ENCODE measurements around the gene NFIL3.
"Not testable (repeated sequence)": the region's sequence is repeated elsewhere in the genome, so short reads cannot be mapped to it uniquely, and the experiment has no call there.

The NFIL3 gene

DNA sequence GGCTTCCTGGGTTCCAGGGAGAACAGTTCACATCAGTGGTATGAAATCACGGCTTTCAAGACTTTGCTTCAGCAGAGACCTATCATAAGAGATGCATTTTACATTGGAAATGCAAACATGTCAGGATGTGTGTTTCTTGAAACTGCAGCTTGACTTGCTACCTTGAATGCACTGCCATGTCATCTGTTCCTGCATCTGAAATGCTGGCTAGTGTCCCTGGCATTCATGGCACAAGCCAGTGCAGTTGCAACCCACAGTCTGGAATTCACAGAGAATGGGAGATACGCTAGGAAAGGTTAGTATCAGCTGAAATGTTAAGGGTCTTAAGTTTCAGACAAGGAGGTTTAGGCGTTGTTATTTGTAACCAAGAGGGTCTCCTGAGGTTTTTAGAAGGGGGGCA is 24.7 kb downstream of the NFIL3 start:
- DNase-seq (ENCODE audit: low read depth in 3 of 3, low spot score in 1 of 3) = no peak

DNA sequence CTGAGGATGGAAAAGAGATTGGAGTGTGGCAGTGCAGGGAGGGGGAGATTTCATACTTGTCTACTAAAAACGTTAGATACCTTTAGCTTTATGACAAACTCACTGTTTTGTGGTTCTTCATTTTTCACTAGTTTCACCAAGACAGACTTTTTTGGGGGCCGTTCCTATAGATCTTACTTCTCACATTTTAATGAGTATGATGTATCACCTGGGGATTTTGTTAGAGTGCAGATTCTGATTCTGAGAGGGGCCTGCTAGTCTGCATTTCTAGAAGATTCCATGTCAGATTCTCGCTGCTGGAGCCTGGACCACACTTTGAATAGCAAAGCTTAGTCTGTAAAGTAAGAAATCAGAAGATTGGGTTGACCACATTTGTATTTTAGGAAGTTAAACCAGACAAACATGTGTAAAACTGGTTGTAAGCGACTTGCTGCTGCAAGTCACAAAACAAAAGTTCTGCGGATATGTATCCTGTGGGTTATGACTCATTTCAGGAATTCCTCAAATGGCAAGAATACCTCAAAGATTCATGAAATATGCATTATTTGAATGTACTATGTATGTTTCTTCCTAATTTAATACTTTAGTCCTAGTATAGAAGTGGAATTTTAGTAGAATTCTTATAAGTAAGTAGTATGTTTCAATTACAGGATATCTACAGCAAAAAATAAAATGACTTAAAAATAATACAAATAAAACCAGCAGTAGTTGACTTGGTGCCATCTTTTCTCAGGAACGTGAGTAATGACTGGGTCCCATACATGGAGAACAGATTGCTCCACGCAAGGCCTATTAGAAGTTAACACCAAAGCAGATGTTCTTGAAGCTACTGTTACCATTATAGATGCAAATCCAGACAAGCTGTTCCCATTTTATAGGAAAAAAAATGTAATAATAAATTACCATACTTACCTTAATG is 27.8 kb downstream of the NFIL3 start:
- no peak for DNase-seq (ENCODE audit: low read depth in 3 of 3, low spot score in 1 of 3)

DNA sequence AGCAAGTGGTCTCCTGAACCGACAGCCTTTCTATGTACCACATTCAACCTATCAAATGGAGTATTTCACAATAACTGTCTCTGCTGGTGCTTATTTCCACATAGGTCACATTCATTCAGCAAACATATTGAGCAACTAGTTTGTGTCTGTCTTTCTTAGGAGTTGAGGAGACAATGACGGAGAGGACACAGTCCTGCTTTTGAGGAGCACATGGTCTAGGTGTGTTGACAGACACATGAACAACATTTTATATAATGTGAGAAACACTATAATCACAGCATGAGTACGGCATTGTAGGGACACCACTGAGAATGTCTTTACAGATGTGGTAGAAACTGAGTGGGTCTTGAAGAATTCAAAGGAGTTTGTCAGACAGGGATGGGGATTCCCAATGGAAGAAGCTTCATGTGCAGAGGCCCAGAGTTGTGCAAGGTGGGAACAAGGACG is 28.5 kb downstream of the NFIL3 start:
- DNase-seq (ENCODE audit: low read depth in 3 of 3, low spot score in 1 of 3) = no peak

DNA sequence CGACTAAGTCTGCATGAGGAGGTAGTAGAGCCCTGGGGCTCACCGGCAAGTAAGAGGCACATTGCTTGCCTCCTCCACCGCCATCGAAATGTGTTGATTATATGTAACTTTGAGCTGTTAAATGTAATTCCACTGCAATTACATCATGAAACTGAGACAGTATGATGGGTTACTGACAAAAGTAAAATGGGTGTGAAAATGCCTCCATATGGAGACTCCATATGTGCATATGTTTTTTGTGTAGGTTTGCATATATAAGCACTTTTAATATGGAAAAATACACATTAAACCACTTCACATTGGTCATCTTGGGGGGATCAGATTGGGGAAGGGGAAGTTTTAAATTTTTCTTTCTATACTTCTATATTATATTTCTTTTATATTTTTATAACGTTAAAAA is 29.8 kb downstream of the NFIL3 start:
- no peak for DNase-seq (ENCODE audit: low read depth in 3 of 3, low spot score in 1 of 3)

DNA sequence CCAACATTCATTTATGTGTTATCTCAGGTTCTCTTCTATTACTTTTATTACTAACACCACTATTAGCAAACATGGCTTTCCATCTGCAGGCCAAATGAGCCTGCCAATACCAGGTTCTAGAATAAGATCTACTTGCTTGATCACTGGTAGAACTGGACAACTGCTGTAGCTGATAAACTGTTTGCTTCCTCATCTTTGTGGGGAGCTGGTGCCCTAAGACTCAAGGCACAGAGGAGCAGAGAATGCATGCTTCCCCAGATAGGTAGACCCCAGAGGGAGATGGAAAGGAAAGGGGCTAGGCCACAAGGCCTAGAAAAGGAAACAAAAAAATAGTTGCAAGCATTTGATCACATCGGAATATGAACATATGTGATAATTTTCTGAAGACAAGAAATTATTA is 31.2 kb downstream of the NFIL3 start:
- DNase-seq (ENCODE audit: low read depth in 3 of 3, low spot score in 1 of 3) = no peak

DNA sequence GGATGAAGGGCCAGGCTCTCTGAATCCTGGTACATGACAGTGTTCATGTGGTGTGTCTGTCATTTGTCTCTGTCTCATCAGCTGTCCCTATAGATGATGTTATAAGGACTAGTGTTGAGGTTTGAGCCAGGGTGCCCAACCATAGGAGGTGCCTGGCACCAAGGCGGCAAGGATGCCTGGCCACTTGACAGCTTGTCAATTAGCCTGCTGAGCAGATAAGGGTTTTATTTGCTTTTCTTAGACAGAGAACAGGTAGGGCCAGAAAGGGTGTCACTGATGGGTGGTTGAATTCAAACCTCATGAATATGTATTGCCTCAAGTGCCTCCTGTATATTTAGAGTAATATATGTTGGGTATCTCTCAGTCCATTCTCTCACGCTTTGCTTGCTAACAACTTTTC is 31.8 kb downstream of the NFIL3 start:
- no peak for DNase-seq (ENCODE audit: low read depth in 3 of 3, low spot score in 1 of 3)

DNA sequence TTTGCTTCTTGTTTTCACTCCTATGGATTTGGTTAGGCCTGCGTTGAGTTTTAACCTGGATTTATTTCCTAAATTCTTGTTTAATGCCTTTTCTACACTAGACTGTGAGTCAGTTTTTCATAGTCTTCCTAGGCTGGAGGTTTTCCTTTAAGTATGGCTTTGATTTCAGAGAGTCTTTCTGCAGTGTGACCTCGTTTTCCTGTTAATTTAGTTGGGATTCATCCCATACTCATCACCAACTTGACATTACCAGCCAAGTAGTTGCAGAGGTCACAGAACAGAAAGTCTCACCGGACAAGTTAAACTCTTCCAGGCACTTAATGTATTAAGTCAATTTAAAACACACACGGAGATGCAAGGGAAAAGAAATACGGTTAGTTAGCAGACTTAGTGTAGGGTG is 32.2 kb downstream of the NFIL3 start:
- DNase-seq (ENCODE audit: low read depth in 3 of 3, low spot score in 1 of 3) = no peak

DNA sequence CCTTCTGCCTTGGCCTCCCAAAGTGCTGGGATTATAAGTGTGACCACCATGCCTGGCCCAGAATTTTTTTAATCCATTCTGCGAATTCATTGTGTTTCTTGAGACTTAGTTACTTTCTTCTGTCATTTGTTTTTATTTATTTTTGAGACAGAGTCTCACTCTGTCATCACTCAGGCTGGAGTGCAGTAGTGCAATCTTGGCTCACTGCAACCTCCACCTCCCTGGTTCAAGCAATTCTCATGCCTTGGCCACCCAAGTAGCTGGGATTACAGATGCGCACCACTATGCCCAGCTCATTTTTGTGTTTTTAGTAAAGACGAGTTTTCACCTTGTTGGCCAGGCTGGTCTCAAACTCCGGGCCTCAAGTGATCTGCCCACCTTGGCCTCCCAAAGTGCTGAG is 33.9 kb downstream of the NFIL3 start:
- not testable (repeated sequence) for DNase-seq (ENCODE audit: low read depth in 3 of 3, low spot score in 1 of 3)

DNA sequence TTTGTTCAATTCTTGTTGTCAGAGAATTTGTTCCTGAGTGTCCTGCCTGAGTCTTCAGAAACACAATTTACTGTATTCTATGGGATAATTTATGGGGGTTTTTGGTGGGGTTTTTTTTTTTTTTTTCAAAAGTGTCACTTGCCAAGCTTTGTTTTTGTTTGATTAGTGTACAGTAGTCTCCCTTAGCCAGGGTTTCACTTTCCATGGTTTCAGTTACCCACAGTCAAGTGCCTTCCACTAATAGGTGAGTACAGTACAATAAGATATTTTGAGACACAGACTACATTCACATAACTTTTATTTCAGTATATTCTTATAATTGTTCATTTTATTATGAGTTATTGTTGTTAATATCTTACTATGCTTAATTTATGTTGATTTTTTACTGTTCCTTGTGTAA is 36.9 kb downstream of the NFIL3 start:
- no peak for DNase-seq (ENCODE audit: low read depth in 3 of 3, low spot score in 1 of 3)

DNA sequence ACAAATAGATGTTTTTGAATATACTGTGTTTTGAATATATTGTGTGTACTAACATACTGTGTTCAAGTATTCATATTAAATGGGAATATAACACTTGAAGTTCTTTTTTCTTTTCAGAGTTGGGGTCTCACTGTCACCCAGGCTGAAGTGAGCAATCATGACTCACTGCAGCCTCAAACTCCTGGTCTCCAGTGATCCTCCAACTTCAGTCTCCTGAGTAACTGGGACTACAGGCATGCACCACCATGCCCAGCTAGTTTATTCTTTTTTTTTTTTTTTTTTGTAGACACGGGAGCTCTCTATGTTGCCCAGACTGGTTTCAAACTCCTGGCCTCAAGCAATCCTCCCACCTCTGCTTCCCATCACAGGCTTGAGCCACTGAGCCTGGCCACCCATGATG is 38.7 kb downstream of the NFIL3 start:
- no peak for DNase-seq (ENCODE audit: low read depth in 3 of 3, low spot score in 1 of 3)

DNA sequence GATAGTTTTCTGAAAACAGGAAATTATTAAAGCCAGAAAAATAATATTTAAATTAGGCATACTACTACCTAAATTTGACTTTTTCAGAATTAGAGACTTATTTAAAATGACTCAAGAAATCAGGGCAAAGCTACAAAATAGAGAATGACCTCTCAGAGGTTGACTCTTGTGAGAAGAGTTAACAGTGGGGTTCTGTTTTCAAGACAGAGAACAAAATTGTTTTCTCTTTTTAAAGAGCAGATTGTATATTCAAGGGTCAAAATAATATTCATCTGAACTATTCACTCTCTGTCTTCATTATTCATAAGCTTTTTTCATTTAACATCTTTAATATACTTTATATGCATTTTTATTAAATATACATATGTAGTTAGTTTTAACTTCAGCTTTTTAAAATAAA is 40.1 kb downstream of the NFIL3 start:
- DNase-seq (ENCODE audit: low read depth in 3 of 3, low spot score in 1 of 3) = no peak

DNA sequence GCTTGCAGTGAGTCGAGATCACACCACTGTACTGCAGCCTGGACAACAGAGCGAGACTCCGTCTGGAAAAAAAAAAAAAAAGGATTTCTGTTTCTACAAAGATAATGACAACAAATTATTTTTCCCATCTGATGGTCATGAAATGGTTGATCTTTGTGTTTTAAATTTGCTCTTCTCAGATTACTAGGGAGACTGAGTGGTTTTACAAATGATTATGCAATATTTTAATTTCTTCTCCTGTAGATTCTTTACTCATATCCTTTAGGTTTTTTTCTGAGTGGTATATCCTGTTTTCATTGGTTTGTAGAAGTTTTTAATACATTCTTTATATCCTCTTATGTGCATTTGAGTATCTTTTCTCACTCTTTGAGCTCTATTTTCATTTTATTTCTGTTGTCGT is 41.3 kb downstream of the NFIL3 start:
- no peak for DNase-seq (ENCODE audit: low read depth in 3 of 3, low spot score in 1 of 3)

DNA sequence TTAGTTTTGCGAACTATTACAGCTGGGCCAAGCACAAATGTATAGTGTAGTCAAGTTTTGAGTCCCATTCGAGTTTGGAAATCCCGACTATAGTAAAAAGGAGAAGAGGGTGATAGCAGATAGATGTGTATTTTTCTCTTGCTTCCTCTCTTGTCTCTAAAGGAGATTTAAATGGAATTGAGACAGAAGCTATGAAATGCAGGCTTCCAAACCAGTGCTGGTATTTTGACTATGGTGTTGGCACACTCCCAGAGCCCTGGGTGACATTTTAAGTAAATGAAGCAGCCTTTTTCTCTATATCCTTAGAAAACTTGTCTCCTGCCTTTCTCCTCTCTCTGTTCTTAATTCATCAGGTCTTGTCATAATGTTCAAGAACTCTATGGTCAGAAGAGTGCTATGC is 44.2 kb downstream of the NFIL3 start:
- DNase-seq (ENCODE audit: low read depth in 3 of 3, low spot score in 1 of 3) = no peak

DNA sequence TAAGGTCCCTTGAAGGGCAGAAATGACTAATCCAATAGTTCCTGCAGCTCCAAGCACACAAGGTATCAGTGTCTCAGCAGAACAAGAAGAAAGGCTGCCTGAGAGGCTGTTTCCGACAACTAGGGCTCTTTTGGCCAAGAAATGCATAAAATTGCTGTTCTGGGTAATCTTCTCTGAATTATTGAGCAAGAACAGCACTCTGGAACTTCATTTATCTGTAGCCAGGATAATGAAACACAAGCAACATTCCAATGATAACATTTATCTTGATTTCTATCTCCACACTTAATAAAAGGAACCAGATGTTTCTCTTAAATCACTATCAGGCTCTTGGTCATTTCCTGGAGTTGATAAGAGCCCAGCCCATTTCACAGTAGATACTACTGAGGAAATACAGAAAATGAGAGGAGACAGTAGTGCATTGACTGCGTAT is 44.9 kb downstream of the NFIL3 start:
- DNase-seq (ENCODE audit: low read depth in 3 of 3, low spot score in 1 of 3) = no peak

DNA sequence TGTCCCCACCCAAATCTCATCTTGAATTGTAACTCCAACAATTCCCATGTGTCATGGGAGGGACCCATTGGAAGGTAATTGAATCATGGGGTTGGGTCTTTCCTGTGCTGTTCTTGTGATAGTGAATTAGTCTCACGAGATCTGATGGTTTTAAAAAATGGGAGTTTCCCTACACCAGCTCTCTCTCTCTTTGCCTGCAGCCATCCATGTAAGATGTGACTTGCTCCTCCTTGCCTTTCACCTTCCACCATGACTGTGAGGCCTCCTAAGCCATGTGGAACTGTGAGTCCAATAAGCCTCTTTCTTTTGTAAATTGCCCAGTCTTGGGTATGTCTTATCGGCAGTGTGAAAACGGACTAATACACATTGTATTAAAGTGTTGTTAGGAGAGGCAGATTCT is 45.6 kb downstream of the NFIL3 start:
- DNase-seq (ENCODE audit: low read depth in 3 of 3, low spot score in 1 of 3) = not testable (repeated sequence)

DNA sequence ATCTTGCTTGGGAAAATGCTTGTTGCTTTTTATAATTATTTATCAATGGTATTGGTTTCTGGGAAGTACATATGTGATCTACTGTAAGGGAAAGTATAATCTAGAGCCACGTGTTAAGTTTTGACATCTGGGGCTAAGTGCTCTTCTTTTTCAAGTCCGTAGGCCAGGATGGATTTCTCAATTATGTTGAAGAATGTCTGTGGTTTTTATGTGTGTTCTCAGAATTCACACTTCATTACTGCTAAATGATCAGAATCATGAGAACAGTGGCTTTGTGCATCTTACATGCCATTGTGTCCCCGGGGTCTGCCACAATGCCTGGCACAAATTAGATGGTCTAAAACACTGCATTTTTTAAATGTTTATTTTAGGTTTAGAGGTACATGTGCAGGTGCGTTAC is 47.4 kb downstream of the NFIL3 start:
- DNase-seq (ENCODE audit: low read depth in 3 of 3, low spot score in 1 of 3) = no peak

DNA sequence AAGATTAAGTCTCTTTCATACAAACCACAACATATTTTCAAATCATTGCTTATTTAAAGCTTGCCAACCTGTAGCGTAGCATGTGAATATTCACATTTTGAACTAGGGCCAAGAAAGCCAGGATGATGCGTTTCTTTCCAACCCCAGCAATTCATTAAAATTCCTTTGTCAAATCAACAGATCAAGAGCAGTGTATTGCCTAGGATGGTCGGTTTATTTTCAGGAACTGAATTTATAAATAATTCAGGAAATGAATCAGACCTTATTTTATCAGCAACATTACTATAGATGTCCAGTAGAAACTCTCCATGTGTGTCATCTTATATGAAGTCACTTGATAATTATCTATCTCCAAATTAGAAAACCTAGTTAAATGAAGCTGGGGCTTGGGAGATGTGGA is 48.7 kb downstream of the NFIL3 start:
- DNase-seq (ENCODE audit: low read depth in 3 of 3, low spot score in 1 of 3) = no peak

DNA sequence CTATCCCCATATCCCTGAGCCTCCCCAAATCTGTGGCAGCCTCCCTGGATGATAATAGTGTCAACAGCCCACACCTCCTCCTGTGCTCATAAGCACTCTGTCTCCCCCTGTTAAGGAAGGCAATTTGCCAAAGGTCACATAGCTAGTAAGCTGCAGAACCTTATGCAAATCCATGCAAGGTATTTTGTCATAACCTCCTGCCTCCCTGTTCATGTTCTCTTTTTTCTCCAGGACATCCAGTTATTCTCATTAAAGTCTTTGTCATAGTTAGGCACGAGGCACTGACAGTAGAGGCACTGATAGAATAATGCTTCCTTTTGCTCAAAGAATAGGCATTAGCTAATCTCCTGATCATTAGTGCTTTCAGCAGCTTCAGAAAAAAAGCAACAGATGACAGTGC is 51.7 kb downstream of the NFIL3 start:
- DNase-seq (ENCODE audit: low read depth in 3 of 3, low spot score in 1 of 3) = no peak

DNA sequence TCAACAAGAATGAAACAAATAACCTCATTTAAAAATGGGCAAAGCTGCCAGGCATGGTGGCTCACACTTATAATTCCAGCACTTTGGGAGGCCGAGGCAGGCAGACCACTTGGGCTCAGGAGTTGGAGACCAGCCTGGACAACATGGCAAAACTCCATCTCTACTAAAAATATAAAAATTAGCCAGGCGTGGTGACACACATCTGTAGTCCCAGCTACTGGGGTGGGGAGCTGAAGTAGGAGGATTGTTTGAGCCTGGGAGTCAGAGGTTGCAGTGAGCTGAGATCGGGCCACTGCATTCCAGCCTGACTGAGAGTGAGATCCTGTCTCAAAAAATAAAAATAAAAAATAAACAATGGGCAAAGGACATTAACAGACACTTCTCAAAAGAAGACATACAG is 53.6 kb downstream of the NFIL3 start:
- DNase-seq (ENCODE audit: low read depth in 3 of 3, low spot score in 1 of 3) = not testable (repeated sequence)

DNA sequence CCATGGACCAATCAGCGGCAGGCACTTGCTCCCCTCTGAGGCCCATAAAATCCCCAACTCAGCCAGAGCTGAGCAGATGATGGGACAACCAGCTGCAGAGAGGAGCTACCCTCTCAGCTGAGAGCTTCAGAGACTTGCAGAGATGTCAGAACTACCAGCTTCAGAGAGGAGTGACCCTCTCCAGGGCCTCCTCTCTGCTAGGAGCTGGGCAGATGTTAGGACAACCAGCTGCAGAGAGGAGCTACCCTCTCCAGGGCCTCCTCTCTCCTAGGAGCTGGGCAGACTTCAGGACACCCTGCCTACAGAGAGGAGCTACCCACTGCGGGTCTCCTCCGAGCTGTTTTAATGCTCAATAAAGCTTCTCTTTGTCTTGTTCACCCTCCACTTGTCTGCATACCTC is 58.9 kb downstream of the NFIL3 start:
- no peak for DNase-seq (ENCODE audit: low read depth in 3 of 3, low spot score in 1 of 3)

DNA sequence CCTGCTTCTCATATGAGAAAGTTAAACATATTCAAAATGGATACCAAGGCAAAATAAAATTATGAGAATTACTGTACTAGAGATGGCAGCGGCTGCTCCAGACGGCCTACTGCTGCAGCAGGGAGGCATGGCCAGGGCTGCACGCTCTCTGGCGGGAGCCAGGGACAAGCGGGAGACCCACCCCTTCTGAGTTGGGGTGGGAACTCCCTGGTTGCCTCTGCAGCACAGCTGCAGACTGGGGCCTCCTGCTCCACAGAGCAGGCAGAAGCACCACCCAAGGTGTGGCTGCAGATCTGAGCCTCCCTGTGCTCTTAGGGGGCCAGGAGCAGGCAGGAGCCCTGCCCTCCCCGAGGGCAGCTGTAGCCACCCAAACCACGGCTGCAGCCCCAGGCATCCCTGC is 59.6 kb downstream of the NFIL3 start:
- DNase-seq (ENCODE audit: low read depth in 3 of 3, low spot score in 1 of 3) = no peak

DNA sequence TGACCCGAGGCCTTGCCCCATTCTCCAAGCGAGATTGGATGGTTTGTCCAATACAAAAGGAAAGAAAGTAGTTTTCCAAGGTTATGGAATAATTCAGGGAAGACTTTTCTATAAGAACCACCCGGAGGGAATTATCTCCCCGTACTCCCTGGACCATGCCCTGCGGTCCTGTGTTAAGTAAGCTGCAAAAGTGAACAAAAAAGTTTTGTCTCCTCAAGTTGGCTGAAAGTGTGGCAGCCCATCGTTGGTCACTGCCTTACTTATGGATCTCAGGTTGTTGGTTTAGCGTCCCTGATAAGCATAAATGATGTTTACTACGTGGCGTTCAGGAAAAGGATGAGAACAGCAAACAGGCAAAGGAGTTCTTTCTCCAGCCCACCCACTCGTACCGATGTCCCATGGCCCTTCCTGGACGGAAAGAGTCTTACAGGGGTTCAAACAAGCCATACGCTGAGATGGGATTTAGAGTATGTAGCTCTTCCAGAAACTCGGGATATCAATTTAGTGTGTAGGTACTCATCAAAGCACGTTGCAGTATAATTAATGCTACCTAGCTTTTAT is 61.5 kb downstream of the NFIL3 start:
- no peak for DNase-seq (ENCODE audit: low read depth in 3 of 3, low spot score in 1 of 3)
